Dedifferentiated amniotic fluid mesenchymal stem cell (primary cell): ENCODE measurements around the gene ARSI.

Source experiments
- DNase-seq: peaks from one replicate; pipeline ENCODE4 v3.0.0-alpha.2; 2016; ENCODE audit errors: extremely low spot score

Gene ARSI

DNA sequence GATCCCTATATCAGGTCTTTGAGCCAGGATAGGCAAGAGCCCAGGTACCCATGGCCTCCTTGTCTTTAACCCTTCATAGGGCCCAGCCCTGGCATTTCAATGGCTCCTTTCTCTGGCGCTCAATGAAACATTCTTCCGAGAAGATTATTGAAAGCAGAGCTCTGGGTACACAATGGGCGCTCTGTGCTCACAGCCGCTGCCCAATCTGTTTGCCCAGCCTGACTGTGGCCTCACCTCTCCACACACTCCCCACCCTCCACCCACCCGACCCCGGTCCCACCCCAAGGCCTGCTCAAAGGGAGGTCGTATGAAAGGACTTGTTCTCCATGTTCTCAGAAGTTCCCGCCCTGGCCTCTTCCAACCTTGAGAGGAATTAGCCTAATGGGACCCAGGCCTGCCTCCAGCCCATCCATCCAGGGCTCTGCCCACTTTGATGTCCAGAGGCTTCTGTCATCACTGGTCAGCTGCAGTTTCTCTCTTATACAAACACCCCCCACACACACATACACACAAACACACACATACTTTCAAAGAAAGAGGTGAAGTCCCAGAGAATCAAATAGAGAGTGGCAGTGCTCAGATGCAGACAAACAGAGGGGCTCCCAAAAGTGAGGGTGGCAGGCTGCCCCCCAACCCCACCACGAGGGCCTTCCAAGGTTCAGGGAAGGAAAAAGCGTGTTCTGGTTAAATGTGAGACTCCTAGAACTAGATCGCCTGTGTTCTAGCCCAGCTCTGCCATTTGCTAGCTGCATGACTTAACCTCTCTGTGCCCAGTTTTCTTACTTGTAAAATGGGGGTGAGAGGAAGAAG is 5.1 kb upstream of the ARSI start:
- no peak for DNase-seq

DNA sequence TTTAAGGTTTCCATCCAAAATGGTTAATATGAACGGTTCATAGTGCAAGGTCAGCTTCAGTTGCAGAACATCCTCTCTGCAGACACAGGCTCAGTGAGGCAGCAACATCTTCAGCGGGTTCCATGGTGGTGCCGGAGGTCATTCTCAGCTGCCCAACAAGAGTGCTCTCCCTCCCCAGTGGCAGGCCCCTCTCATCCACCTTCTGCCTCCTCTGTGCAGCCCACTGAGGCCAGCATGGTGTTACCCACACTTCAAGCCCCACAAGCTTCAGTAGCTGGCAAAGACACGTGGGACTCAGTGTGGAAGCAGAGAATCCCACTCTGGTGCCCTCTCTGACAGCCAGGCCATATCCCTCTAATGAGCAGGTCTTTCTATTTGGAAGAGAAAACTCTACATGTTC is 4.1 kb upstream of the ARSI start:
- no peak for DNase-seq

DNA sequence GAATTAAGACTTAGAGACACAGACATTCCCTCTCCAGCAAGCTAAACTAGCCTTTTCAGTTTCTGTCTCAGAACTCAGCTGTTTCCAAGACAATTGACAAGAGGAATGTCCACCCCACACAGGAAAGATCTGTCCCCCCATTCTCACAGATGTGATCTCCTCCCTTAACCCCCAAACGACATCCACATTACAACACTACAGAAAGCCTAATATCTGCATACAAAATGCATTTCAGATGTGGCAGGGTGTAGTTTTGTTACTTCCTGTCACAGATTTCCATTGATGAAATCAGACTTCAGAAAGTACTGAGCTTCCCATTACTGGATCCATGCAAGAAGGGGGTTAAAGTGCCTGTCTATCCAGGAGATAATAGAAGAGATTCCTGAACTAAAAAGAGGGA is 2.9 kb upstream of the ARSI start:
- no peak for DNase-seq

DNA sequence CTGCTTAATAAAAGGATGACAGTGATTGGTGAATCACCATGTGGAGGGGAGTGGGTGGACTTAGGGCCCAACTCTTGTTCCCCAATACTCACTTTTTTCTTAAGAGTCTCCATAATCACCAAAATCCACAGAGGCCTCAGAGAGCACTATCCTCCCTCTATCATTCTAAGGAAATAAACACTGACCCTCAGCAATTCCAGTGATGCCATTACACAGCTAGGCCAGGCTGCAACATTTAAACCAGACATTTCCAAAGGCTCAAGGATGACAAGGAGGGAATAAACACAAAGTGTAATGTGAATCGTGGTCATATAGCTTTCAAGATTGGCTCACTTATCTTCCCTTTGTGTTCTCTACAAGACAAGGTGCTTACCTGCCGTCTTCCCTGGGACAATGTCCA is 2.4 kb upstream of the ARSI start:
- no peak for DNase-seq

DNA sequence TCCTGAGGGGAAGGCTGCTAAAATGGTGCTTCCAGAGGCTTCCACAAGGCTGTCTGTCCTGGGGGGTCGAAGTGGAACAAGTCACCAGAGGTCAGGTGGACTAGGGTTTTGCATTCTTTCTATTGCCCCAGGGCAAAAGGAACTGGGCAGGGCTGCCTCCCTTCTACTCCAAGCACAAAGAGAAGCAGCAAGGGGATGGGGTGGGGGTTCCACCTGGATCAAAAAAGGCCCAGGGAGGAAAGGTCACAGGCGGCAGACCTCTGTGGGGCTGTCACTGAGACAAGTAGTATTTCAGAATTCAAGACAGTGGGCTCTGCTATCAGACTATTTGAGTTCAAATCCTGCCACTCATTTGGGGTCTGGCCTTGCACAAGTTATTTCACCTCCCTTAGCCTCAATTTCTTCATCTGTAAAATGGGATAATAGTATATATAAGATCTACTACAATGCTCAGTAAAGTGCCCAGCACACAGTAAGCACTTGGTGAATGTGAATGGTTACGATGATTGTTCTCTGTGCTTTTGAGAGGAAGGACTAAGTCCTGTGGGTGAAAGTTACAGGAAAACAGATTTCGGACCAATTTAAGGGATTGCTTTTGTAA is 1.9 kb upstream of the ARSI start:
- DNase-seq = no peak

DNA sequence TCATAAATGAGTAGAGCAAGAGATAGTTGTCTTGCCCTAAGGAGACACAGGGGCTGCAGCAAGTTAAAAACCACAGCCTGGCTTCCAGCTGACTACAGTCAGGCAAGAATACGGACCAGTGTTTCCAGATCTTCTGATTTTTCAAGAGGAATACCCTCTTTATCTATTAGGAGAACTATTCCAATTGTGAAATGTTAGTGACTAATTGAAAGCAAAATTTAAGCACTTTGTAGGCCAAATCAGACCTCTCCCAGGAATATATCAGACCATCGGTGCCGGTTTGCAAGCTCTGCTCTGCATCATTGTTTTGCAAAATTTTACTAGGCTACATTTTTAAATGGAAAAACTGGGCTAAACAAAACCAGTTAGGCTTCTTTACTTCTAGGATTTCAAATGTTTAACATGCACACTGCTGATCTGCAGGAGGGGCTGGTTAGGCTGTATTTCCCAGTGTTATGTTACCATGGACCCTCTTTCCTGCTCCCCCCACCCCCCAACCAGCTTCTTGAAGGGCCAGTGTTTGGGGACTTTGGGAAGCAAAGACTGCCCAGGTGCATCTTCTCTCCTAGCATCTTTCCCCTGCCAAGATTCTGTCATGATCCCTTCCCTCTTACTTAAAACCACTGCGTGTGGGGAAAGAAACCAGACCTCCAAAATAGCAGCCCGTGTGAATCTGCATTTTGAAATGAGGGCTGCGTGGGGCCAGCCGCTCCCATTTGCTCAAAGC is 1.1 kb upstream of the ARSI start:
- DNase-seq = no peak

DNA sequence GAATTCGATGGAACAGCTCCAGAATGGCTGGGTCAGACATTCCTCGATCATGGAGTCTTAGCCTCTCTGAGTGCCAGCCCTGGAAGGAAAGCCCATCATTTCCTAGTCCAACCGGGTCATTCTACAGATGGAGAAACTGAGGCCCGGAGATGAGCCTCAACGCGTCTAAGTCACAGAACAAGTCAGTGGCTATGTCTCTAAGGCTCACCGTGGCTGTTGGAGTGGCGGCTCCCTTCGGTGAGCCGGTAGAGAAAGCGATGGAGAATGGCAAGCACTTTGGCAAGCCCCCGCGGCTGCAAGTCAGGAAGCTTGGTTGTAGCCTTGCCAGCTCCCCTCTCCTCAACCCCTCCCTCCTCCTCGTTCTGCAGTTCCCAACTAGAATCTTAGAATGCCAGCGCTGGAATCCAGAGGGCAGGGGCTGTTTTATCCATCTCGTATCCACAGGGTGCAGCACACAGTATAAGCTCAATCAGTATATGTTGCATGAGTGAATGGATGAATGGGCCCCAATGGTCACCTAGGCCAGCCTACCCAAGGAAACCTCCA is 438 bp upstream of the ARSI start:
- DNase-seq = no peak

DNA sequence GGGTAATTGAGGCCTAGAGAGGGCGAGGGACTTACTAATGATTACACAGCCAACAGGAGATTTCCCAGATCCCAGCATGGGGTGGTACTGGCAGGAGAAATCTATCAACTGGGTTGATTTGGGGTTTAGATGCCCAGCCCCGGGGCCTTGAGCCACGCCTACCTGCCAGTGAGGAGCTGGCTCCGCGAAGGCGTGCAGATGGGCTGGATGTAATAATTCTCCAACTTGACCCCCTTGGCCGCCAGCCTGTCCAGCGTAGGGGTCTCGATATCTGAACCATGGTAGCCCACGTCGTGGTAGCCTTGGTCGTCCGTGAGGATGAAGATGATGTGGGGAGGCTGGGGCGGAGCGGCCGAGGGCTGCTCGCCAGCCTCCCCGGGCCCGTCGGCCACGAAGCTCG is 804 bp downstream of the ARSI start:
- DNase-seq = no peak

DNA sequence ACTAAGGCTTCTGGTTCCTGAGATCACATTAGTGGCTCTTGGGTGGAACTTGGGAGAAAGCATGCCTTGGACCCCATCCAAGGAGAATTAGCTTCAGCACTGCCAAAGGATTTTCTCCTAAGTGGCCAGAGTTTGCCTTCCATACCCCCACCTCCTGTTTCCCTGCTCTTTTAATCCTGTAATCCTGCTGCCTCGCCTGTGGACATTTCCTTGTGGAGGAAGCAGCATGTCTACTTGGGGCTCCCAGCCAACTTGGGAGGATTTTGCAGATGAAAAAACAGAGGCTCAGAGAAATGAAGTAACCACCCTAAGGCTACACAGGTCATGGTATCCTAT is 1.6 kb downstream of the ARSI start:
- DNase-seq = no peak

DNA sequence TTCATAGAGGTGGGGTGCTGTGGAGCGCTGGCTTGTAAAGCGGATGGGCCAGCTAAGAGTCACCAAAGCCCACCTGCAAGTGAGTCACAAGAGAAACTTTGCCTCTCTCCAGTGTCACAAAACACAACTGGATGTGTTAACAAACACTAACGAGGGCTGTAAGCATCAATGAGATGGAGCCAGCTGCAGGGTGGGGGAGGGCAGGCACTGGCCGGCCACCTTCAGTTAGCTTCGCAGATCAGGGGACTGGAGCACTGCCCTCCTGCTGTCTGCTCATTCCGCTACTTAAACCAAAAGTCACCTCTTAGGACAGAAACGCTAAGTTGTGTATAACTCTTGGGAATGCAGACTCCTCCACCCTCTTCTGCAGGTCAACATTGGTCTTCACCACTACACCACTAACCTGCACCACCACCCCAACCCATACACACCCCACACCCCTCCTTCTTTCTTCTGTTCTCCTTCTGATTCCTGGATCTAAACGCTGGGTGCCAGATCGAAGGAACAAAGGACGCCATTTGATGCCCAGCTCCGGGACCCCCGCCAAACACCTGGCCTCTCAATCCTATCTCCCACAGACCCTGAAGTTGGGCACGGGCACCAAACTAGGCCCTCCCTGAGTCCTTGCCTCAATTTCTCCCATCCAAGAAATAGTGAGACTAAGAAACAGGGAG is 2.1 kb downstream of the ARSI start:
- DNase-seq = no peak

DNA sequence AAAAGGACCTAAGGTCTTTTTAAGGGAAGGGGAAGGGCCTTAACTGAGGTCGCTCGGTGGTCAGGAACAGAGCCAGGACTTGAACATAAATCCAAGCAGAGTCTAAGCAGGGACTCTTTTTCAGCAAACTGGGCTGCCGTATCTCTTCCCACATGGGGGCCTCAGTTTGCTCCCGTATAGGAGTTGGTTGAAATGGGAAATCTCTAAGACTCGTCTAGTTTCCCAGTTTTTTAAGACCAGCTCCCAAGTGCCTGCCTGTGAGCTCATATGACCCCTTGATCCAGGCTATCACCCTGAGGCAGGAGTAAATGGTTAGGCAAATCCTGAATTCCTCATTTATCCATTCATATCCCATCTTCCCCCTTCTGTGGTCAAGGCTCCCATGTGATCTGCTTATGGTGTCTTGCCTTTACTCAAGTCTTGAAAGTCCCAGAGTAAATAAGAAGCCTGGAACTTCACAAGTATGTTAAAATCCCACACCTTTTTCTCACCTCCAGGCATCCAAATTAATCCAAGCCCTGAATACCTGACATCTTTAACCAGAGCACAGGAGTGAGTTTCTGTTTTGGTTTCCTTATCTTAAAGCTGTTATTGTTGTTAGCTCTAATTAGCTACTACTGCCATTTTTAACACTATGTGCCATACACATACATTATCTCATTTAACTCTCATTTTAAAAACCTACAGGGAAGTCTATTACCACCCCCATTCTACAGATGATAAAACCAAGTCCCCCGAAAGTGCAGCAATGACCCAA is 3.0 kb downstream of the ARSI start:
- no peak for DNase-seq

DNA sequence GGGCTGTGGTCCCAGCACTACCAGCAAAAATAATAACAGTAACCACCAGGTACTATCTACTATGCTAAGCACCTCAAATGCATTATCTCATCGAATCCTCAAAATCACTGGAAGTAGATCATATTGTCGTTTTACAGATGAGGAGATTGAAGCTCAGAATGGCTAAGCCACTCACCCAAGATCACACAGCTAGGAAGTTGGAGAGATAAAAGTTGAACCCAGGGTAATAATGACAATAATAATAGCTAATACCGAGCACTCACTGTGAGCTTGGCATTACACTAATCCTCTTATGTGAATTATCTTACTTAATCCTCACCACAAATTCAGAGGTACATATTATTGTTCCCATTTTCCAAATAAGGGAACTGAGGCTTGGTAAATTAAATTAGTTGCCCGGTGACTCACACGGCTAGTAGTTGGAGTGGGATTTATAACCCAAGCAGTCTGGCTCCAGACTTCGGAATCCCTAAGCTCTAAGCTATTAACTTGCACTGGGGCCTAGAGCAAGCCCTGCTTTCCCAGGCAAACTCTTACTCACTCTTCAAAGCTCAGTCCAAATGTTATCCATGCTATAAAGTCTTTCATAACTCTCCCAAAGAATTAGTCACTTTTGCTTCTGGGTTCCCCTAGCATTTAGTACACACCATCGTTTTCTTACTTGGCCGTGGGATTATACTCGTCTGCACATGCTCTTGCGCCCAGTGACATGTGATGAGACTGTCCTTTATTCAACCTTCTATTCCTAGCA is 3.8 kb downstream of the ARSI start:
- peak; percentile 93 for DNase-seq

DNA sequence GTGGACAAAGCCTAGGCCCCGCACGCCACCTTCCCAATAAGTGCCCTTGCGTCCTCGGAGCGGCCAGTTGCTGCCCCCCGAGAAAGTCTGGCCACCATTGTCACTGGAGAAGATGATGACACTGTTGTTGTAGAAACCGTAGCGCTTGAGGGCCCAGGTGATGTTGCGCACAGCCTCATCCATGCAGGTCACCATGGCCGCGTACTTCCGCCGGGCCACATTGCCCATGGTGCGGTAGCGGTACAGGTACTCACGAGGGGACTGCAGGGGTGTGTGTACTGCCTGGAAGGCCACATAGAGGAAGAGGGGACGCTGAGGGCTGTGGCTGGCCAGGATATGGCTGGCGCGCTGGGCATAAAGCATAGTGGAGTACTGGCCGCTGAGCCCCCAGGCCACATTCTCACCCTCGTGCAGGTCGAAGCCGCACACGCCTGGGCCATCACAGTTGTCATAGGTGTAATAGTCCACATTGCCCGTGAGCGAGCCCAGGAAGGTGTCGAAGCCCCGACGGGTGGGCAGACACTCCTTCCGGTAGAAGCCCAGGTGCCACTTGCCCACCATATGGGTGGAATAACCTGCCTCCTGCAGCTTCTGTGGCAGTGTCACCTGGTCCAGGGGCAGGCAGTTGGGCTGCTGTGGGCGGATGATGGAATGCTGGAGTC is 4.6 kb downstream of the ARSI start:
- DNase-seq = no peak

DNA sequence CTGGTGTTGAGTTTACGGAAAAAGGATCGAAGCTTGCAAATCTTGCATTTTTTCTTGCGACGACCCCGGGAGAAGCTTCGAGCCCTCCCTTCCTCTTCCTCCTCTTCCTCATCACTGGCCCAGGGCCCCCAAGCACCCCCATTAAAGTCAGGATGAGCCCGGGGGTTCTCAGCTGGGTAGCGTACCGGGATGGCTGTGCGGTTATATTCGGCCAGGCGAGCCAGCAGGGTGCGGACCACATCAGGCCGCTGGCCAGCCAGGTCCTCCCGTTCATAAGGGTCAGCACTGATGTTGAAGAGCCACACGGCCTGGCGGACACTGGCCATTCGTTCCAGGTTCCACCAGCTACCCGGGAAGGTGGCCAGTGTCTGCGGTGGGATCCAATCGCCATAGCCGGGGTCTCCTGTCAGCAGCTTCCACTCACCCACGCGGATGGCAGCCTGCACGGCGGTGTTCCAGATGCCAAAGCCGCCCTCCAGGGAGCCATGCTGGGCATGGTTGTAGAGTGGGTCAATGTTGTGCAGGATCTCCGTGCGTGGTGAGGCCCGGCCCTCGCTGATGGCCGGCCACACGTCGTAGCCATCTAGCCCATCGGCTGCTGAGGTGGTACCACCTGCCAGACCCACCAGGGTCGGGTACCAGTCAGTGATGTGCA is 5.3 kb downstream of the ARSI start:
- DNase-seq = no peak

DNA sequence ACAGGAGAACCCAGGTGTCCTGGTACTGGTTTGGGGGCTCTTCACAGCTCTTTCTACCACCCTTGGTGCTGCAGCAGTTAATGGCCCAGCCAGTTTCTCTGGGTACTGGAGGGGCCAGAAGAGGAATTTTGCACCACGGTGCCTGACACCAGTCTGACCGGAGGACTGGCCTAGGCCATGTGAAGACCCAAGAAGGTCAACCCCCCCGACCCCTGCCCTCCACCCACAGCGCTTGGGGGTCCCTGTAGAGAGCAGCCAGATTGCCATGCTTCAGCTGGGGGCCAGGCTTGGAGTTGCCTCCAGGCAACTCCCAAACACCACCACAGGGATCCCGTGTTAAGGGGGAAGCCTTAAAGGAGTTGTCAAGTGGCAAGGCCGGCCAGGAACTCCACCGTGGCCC is 6.2 kb downstream of the ARSI start:
- no peak for DNase-seq

DNA sequence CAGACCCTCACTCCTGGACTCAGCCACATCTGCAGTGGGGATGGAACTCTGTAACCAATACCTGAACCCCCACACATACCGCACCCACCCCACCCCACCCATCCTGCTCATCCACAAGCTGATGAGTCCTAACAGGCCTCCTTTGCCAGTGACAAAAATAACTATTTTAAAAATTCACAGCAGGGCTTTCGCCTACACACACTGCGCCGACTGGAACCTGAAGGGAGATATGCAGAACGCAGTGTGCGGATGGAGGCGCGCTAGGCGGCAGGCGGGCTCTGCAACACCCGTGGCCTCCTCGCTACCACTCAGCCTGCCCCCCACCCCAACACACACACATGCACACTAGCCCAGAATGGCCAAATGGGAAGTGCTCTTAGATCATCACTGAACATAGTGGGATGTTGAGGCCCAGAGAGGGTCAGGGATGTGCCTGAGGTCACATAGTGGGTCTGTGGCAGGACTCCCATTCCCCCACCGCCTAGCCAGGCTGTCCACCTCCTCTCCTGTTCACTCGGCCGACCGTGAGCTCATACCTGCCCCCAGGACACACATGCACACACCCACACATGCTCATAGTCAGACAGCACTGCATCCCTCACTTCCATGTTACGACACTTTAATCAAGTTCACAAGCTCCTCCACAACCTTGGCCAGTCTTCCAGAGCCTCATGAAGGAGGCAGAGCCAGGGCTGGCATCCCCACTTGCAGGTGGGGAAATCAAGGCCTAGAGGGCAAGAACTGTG is 6.8 kb downstream of the ARSI start:
- DNase-seq = no peak

DNA sequence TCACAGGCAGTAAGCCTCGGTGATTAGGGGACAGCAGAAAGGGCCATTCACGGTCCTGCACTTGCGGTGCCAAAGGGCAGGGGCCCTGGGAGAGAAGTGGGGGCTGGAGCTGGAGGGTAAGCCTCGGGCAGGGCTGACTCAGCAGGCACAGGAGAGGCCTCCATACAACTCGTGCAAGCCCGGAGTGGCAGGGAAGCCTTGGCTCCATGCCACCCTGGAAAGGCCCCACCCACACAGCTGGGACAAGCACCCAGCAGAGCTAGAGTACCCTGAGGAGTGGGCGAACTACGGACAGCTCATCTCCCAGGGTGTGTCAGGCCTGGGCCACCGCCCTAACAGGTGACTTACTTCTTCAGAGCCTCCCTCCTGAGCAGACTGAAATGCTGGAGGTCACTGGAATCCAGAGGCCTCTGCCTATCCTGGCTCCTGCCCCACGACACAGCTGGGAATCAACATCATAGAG is 7.5 kb downstream of the ARSI start:
- peak; percentile 38 for DNase-seq

DNA sequence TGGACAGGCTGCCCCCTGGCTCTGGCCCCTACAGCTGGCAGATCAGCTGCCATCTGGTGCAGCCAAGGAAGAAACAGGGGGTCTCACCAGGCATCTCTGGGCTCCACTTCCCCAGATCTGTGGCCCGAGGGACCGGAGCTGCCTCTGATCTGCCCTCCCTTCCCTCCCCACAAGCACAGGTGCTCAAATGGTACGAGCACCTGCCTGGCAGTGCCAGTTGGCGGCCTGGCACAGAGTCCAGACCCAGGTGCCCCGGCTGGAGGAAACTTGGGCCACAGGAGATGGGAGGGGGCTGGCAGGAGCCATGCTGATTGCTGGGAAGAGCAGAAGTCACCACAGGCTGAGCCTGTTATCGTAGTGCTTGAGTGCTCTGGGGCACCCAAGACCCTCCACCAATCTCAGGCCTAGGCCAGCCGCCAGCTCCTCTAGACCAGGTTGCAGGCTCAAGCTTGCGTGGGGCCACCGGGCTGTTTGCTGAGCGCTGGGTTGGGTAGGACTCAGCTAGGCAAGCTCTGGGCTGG is 8.1 kb downstream of the ARSI start:
- no peak for DNase-seq
